ENCODE data around the gene MORF4L1.
A peak's percentile ranks its signal among the peaks of the same experiment; 100 is the strongest.
"Not testable (repeated sequence)": the region's sequence is repeated elsewhere in the genome, so short reads cannot be mapped to it uniquely, and the experiment has no call there.

MORF4L1 gene

GRCh38 chr15:78855746-78856145 lies 16.9 kb upstream of the MORF4L1 start:
- no peak for DNase-seq (ENCODE audit: low read depth in 2 of 2)

- DNase-seq (ENCODE audit: low read depth in 2 of 2): peak; percentile 31 to 57
Measured at GRCh38 chr15:78859971-78860719, 12.5 kb upstream of the MORF4L1 start.

GRCh38 chr15:78865585-78865984 lies 7.1 kb upstream of the MORF4L1 start:
- not testable (repeated sequence) for DNase-seq (ENCODE audit: low read depth in 2 of 2)

- not testable (repeated sequence) for DNase-seq (ENCODE audit: low read depth in 2 of 2)
Measured at GRCh38 chr15:78866031-78866430, 6.7 kb upstream of the MORF4L1 start.

GRCh38 chr15:78866803-78867202 lies 5.9 kb upstream of the MORF4L1 start:
- no peak for DNase-seq (ENCODE audit: low read depth in 2 of 2)

GRCh38 chr15:78868366-78868765 lies 4.3 kb upstream of the MORF4L1 start:
- DNase-seq (ENCODE audit: low read depth in 2 of 2): no peak

GRCh38 chr15:78871483-78872127 lies 1.1 kb upstream of the MORF4L1 start:
- DNase-seq (ENCODE audit: low read depth in 2 of 2): not testable (repeated sequence)

GRCh38 chr15:78872972-78873792 lies 492 bp downstream of the MORF4L1 start:
- peak; percentile 82 to 86 for DNase-seq (ENCODE audit: low read depth in 2 of 2)

GRCh38 chr15:78873793-78874765 lies 1.4 kb downstream of the MORF4L1 start:
- no peak for DNase-seq (ENCODE audit: low read depth in 2 of 2)

- no peak for DNase-seq (ENCODE audit: low read depth in 2 of 2)
Measured at GRCh38 chr15:78875107-78875914, 2.6 kb downstream of the MORF4L1 start.

- not testable (repeated sequence) for DNase-seq (ENCODE audit: low read depth in 2 of 2)
Measured at GRCh38 chr15:78876954-78877353, 4.3 kb downstream of the MORF4L1 start.

GRCh38 chr15:78878356-78878755 lies 5.7 kb downstream of the MORF4L1 start:
- DNase-seq (ENCODE audit: low read depth in 2 of 2): no peak

GRCh38 chr15:78879517-78880241 lies 7.0 kb downstream of the MORF4L1 start:
- no peak for DNase-seq (ENCODE audit: low read depth in 2 of 2)

GRCh38 chr15:78880242-78880533 lies 7.5 kb downstream of the MORF4L1 start:
- no peak for DNase-seq (ENCODE audit: low read depth in 2 of 2)

- DNase-seq (ENCODE audit: low read depth in 2 of 2): no peak
Measured at GRCh38 chr15:78880813-78881212, 8.1 kb downstream of the MORF4L1 start.

GRCh38 chr15:78881681-78882080 lies 9.0 kb downstream of the MORF4L1 start:
- no peak for DNase-seq (ENCODE audit: low read depth in 2 of 2)

- DNase-seq (ENCODE audit: low read depth in 2 of 2): no peak
Measured at GRCh38 chr15:78889000-78889399, 16.3 kb downstream of the MORF4L1 start.

GRCh38 chr15:78893538-78893937 lies 20.8 kb downstream of the MORF4L1 start:
- DNase-seq (ENCODE audit: low read depth in 2 of 2): no peak

- DNase-seq (ENCODE audit: low read depth in 2 of 2): no peak
Measured at GRCh38 chr15:78895471-78895870, 22.8 kb downstream of the MORF4L1 start.

GRCh38 chr15:78898540-78898939 lies 25.9 kb downstream of the MORF4L1 start:
- DNase-seq (ENCODE audit: low read depth in 2 of 2): no peak

All from stimulated activated CD8-positive, alpha-beta memory T cell treated with anti-CD3 and anti-CD28 coated beads, Interleukin-15, amount 100 ng/mL, for 4 hours (primary cell).